ENCODE data around the gene CFAP157. TPM values are rescaled to one million over a fixed set of nuclear protein-coding genes. Genes with fewer than 3 reads are reported as not detected.

CFAP157 gene
- polyA plus RNA-seq, 2 donors: 0.08 to 0.10 TPM

DNA sequence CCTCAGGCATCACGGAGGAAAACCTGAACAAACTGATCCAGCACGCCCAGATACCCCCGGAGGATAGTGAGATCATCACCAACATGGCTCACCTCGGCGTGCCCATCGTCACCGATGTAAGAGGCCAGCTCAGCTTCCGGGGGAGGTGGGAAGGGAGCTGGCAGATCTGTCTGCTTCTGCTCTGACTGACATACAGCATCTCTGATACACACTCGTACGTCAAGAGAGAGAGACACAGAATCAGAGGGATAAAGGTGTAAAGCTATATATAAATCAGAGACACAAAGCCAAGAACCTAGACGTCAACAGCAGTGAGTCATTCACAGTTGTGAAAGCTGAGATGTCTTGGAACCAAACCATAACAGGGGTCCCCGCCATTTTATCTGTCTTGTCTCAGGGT lies 30.1 kb upstream of the CFAP157 start:
- WGBS, 2 donors: 85 to 92% methylated on average over 12 of the region's 12 CpGs
- Histone ChIP-seq H3K4me3 (ENCODE audit: low read depth in 1 of 2, low read length in 2 of 2) (no peak overlapping the region), H3K9me3 (ENCODE audit: control insufficient read depth in 2 of 2, insufficient read depth in 1 of 2, low read depth in 1 of 2, low read length in 1 of 2) (no peaks in the 10 kb centered on the region), H3K36me3 (ENCODE audit: control insufficient read depth in 2 of 2, insufficient read depth in 2 of 2, low read length in 1 of 2) (peaks cover 6 to 19% of the 10 kb centered on the region in 2 donors), H3K27ac (ENCODE audit: low read depth in 2 of 2, low read length in 1 of 2) (no peak overlapping the region), H3K27me3 (ENCODE audit: control insufficient read depth in 1 of 2, insufficient read depth in 2 of 2, low read length in 2 of 2) (no peaks in the 10 kb centered on the region), H3K4me1 (ENCODE audit: control insufficient read depth in 2 of 2, insufficient read depth in 2 of 2, low read length in 1 of 2) (no peaks in the 10 kb centered on the region)

GRCh38 chr9:127679506-127679905 lies 27.3 kb upstream of the CFAP157 start:
- H3K9me3 ChIP-seq (ENCODE audit: control insufficient read depth in 2 of 2, insufficient read depth in 1 of 2, low read depth in 1 of 2, low read length in 1 of 2): no peaks in the 10 kb centered on the region
- WGBS, 2 donors: 85 to 93% methylated on average over 2 of the region's 2 CpGs
- H3K36me3 ChIP-seq (ENCODE audit: control insufficient read depth in 2 of 2, insufficient read depth in 2 of 2, low read length in 1 of 2): peaks cover 8 to 26% of the 10 kb centered on the region in 2 donors
- H3K27me3 ChIP-seq (ENCODE audit: control insufficient read depth in 1 of 2, insufficient read depth in 2 of 2, low read length in 2 of 2): no peaks in the 10 kb centered on the region
- H3K4me1 ChIP-seq (ENCODE audit: control insufficient read depth in 2 of 2, insufficient read depth in 2 of 2, low read length in 1 of 2): no peaks in the 10 kb centered on the region
- no peak overlapping the region for H3K4me3 ChIP-seq (ENCODE audit: low read depth in 1 of 2, low read length in 2 of 2)
- no peak overlapping the region for H3K27ac ChIP-seq (ENCODE audit: low read depth in 2 of 2, low read length in 1 of 2)

DNA sequence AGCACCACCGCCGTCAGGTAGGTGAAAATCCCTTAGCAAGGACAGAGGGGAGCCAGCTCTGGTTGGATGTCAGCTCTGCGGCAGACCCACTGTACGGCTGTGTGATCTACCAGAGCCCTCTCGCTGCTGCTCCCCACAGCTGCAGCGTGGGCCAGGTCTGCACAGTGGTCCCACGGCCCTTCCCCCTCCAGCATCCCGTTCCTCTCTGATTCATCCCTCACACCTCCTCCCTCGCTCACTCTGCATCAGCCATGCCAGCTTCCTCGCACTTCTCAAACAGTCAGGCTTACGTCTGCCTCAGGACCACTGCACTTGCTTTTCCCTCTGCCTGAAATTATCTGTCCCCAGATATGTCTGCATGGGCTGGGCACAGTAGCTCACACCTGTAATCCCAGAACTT lies 26.6 kb upstream of the CFAP157 start:
- whole genome bisulfite sequencing, 2 donors: 90 to 92% methylated on average over 11 of the region's 11 CpGs
- no peaks in the 10 kb centered on the region for H3K9me3 ChIP-seq (ENCODE audit: control insufficient read depth in 2 of 2, insufficient read depth in 1 of 2, low read depth in 1 of 2, low read length in 1 of 2)
- no peaks in the 10 kb centered on the region for H3K4me1 ChIP-seq (ENCODE audit: control insufficient read depth in 2 of 2, insufficient read depth in 2 of 2, low read length in 1 of 2)
- no peaks in the 10 kb centered on the region for H3K27me3 ChIP-seq (ENCODE audit: control insufficient read depth in 1 of 2, insufficient read depth in 2 of 2, low read length in 2 of 2)
- no peak overlapping the region for H3K27ac ChIP-seq (ENCODE audit: low read depth in 2 of 2, low read length in 1 of 2)
- H3K36me3 ChIP-seq (ENCODE audit: control insufficient read depth in 2 of 2, insufficient read depth in 2 of 2, low read length in 1 of 2): peaks cover 8 to 26% of the 10 kb centered on the region in 2 donors
- H3K4me3 ChIP-seq (ENCODE audit: low read depth in 1 of 2, low read length in 2 of 2): no peak overlapping the region

DNA sequence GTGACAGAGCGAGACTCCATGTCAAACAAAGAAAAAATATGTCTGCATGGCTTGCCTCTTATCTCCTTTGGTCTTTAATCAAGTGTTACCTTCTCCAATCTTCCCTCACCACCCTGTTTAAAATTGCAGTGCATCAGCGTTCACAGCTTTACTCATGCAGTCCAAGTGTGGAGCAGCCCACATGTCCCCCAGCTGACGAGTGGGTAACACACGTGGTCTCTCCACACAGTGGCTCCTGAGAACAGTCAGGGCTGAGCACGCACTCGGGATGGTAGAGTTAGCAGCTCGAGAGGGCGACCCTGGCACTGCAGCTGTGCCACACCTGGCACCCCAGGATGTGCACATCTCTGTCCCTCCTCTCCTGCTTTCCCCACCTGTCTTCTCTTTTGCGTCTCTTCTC lies 25.9 kb upstream of the CFAP157 start:
- Histone ChIP-seq H3K4me3 (ENCODE audit: low read depth in 1 of 2, low read length in 2 of 2) (no peak overlapping the region), H3K36me3 (ENCODE audit: control insufficient read depth in 2 of 2, insufficient read depth in 2 of 2, low read length in 1 of 2) (peaks cover 8 to 26% of the 10 kb centered on the region in 2 donors), H3K27ac (ENCODE audit: low read depth in 2 of 2, low read length in 1 of 2) (no peak overlapping the region), H3K4me1 (ENCODE audit: control insufficient read depth in 2 of 2, insufficient read depth in 2 of 2, low read length in 1 of 2) (no peaks in the 10 kb centered on the region), H3K9me3 (ENCODE audit: control insufficient read depth in 2 of 2, insufficient read depth in 1 of 2, low read depth in 1 of 2, low read length in 1 of 2) (no peaks in the 10 kb centered on the region), H3K27me3 (ENCODE audit: control insufficient read depth in 1 of 2, insufficient read depth in 2 of 2, low read length in 2 of 2) (no peaks in the 10 kb centered on the region)
- 85 to 92% methylated on average over 9 of the region's 9 CpGs for WGBS, 2 donors

GRCh38 chr9:127682351-127683136 lies 24.2 kb upstream of the CFAP157 start:
- Histone ChIP-seq H3K27me3 (ENCODE audit: control insufficient read depth in 1 of 2, insufficient read depth in 2 of 2, low read length in 2 of 2) (no peaks in the 10 kb centered on the region), H3K27ac (ENCODE audit: low read depth in 2 of 2, low read length in 1 of 2) (no peak overlapping the region), H3K4me1 (ENCODE audit: control insufficient read depth in 2 of 2, insufficient read depth in 2 of 2, low read length in 1 of 2) (no peaks in the 10 kb centered on the region), H3K4me3 (ENCODE audit: low read depth in 1 of 2, low read length in 2 of 2) (no peak overlapping the region), H3K36me3 (ENCODE audit: control insufficient read depth in 2 of 2, insufficient read depth in 2 of 2, low read length in 1 of 2) (peaks cover 8 to 23% of the 10 kb centered on the region in 2 donors), H3K9me3 (ENCODE audit: control insufficient read depth in 2 of 2, insufficient read depth in 1 of 2, low read depth in 1 of 2, low read length in 1 of 2) (no peaks in the 10 kb centered on the region)
- WGBS, 2 donors: 92% methylated on average over 23 of the region's 23 CpGs

GRCh38 chr9:127683723-127684122 lies 23.1 kb upstream of the CFAP157 start:
- no peak overlapping the region for H3K27ac ChIP-seq (ENCODE audit: low read depth in 2 of 2, low read length in 1 of 2)
- no peaks in the 10 kb centered on the region for H3K27me3 ChIP-seq (ENCODE audit: control insufficient read depth in 1 of 2, insufficient read depth in 2 of 2, low read length in 2 of 2)
- H3K4me3 ChIP-seq (ENCODE audit: low read depth in 1 of 2, low read length in 2 of 2): no peak overlapping the region
- H3K36me3 ChIP-seq (ENCODE audit: control insufficient read depth in 2 of 2, insufficient read depth in 2 of 2, low read length in 1 of 2): peaks cover 8 to 22% of the 10 kb centered on the region in 2 donors
- no peaks in the 10 kb centered on the region for H3K9me3 ChIP-seq (ENCODE audit: control insufficient read depth in 2 of 2, insufficient read depth in 1 of 2, low read depth in 1 of 2, low read length in 1 of 2)
- 89% methylated on average over 5 of the region's 5 CpGs for WGBS, 2 donors
- H3K4me1 ChIP-seq (ENCODE audit: control insufficient read depth in 2 of 2, insufficient read depth in 2 of 2, low read length in 1 of 2): no peaks in the 10 kb centered on the region

DNA sequence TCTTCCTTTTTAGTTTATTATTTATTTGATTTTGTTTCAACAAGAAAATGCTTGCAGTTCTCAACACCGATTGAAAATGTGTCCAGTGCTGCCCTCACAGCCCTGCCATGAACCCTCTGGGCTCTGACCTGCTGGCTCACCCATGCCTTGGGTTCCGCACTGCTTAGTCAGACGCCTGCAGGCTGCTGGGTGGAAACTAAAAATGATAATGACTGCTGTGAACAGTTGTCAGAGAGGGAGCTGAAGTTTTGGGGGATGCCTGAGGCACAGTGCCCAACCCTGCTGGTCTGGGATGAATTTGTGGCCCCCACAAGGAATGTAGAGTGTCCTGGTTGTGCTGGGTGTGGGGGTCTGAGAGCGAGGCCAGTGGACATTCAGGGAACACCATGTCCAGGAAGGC lies 22.2 kb upstream of the CFAP157 start:
- Histone ChIP-seq H3K4me3 (ENCODE audit: low read depth in 1 of 2, low read length in 2 of 2) (no peak overlapping the region), H3K27me3 (ENCODE audit: control insufficient read depth in 1 of 2, insufficient read depth in 2 of 2, low read length in 2 of 2) (no peaks in the 10 kb centered on the region), H3K4me1 (ENCODE audit: control insufficient read depth in 2 of 2, insufficient read depth in 2 of 2, low read length in 1 of 2) (no peaks in the 10 kb centered on the region), H3K9me3 (ENCODE audit: control insufficient read depth in 2 of 2, insufficient read depth in 1 of 2, low read depth in 1 of 2, low read length in 1 of 2) (no peaks in the 10 kb centered on the region), H3K36me3 (ENCODE audit: control insufficient read depth in 2 of 2, insufficient read depth in 2 of 2, low read length in 1 of 2) (peaks cover 8 to 21% of the 10 kb centered on the region in 2 donors), H3K27ac (ENCODE audit: low read depth in 2 of 2, low read length in 1 of 2) (no peak overlapping the region)
- WGBS, 2 donors: 77 to 81% methylated on average over 4 of the region's 4 CpGs

DNA sequence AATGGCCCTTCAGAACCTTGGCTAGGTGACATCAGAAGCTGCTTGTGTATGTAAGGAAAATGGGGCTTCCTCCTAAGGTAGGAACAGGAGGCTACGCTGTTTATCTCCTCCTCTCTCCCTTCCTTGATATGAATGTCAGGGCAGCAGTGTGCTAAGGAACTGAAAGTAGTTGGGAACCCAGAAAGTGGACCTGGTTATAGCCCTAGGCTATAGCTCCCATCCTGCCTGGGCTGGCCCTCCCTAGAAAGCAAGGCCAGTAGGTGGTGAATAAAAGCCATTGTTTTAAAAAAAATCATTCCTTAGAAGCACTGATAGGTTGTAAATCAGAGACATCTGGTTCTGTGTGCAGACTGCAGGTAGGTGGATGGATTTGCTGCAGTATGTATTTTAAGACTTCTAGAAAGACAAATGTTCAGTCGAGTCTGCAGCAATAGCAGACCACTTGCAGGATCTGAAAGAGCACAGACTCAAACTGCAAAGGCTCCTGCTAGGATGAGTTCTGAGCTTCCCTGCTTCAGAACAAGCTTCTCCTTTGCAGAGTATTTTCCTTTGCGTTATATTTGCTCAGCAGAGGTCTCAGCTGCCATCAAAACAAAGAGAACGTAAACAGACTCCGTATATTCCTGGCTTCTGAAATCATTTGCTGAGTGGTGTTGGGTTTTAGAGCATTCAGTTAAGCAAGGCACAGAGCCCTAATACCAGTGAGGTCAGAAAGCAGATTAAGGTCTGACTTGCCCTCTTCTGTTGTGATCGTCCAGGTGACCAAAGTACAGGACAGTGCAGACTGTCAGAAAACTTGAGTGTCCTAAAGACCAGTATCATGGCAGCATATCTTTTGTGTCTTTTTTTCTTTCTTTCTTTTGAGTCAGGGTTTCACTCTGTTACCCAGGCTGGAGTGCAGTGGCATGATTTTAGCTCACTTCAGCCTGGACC lies 20.1 kb upstream of the CFAP157 start:
- H3K4me1 ChIP-seq (ENCODE audit: control insufficient read depth in 2 of 2, insufficient read depth in 2 of 2, low read length in 1 of 2): no peaks in the 10 kb centered on the region
- WGBS, 2 donors: 73 to 78% methylated on average over 6 of the region's 6 CpGs
- H3K9me3 ChIP-seq (ENCODE audit: control insufficient read depth in 2 of 2, insufficient read depth in 1 of 2, low read depth in 1 of 2, low read length in 1 of 2): no peaks in the 10 kb centered on the region
- no peaks in the 10 kb centered on the region for H3K27me3 ChIP-seq (ENCODE audit: control insufficient read depth in 1 of 2, insufficient read depth in 2 of 2, low read length in 2 of 2)
- no peak overlapping the region for H3K4me3 ChIP-seq (ENCODE audit: low read depth in 1 of 2, low read length in 2 of 2)
- no peak overlapping the region for H3K27ac ChIP-seq (ENCODE audit: low read depth in 2 of 2, low read length in 1 of 2)
- H3K36me3 ChIP-seq (ENCODE audit: control insufficient read depth in 2 of 2, insufficient read depth in 2 of 2, low read length in 1 of 2): peaks cover 8 to 11% of the 10 kb centered on the region in 2 donors

DNA sequence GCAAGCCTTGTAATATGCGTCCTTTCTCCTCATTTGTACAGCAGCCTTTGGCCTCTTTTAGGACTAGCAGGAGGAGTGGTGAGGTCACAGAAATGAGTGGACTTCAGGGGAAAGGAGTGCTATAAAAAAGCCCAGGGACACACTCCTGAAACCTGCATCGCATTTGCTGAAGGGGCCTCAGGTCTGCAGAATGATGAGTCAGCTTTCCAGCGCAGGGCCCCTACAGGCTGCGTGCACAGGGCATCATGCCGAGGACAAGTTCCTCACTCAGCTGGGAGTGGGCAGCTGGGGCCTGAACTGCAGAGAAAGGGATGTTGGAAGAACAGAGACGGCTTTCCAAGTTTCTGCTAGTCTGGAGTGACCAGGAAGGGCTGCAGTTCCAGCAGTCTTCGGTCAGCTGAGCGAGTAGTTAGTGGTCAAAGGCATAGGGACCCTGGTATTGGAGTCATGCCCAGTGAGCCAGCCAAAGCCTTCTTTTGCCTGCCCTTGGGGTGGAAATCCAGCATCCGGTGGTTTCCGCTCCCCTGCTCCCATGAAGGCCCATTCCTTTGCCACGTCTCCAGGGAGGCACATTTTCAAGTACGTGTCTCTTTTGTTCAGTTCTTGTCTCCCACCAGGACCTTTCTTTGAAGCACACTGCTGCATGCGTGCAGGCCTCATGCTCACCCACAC lies 17.3 kb upstream of the CFAP157 start:
- Histone ChIP-seq H3K4me3 (ENCODE audit: low read depth in 1 of 2, low read length in 2 of 2) (no peak overlapping the region), H3K4me1 (ENCODE audit: control insufficient read depth in 2 of 2, insufficient read depth in 2 of 2, low read length in 1 of 2) (no peaks in the 10 kb centered on the region), H3K9me3 (ENCODE audit: control insufficient read depth in 2 of 2, insufficient read depth in 1 of 2, low read depth in 1 of 2, low read length in 1 of 2) (no peaks in the 10 kb centered on the region), H3K27me3 (ENCODE audit: control insufficient read depth in 1 of 2, insufficient read depth in 2 of 2, low read length in 2 of 2) (no peaks in the 10 kb centered on the region), H3K27ac (ENCODE audit: low read depth in 2 of 2, low read length in 1 of 2) (no peak overlapping the region), H3K36me3 (ENCODE audit: control insufficient read depth in 2 of 2, insufficient read depth in 2 of 2, low read length in 1 of 2) (peaks cover 0 to 6% of the 10 kb centered on the region in 2 donors)
- 91 to 93% methylated on average over 13 of the region's 13 CpGs for WGBS, 2 donors

All from esophagus (tissue), 2 donors.